ENCODE data around the gene TTC21A.

- TF ChIP-seq CTCF (IDR thresholded peaks at IDR 0.05), result no peak
- TF ChIP-seq EP300 (IDR thresholded peaks at IDR 0.05), result peak; percentile 87 to 99 (median 97)
Measured at GRCh38 chr3:39135170-39135805, 27.8 kb downstream of the TTC21A start.
